MCF 10A (cell line): Measurements from ENCODE around the gene NAGK. TPM values are rescaled to one million over a fixed set of nuclear protein-coding genes. Genes with fewer than 3 reads are reported as not detected.

Experiments used
- BruUV-seq: library from RNA; stranded (reverse); fragments of 400-500 nt; replicated peaks from 2 replicates; lab custom pipeline; 2021; lab: Mats Ljungman, UMichigan
- CTCF ChIA-PET: fragments of 300-600 bp; sonication (Branson Sonifier 250); formaldehyde crosslinking; extraction: SDS; loops from one replicate; lab custom pipeline; 2021; ENCODE audit warnings: antibody characterized with exemption, inconsistent platforms; lab: Yijun Ruan, JAX
- POLR2A ChIA-PET: fragments of 300-600, 350-650 bp; sonication (Branson Sonifier 250); formaldehyde crosslinking; extraction: SDS; loops from one replicate; lab custom pipeline; 2020; ENCODE audit warnings: antibody characterized with exemption, inconsistent platforms; lab: Yijun Ruan, JAX
- DNase-seq: peaks from one replicate; pipeline ENCODE4 v3.0.0-alpha.2; 2018; ENCODE audit not compliant: unreplicated experiment
- H3K27ac Mint-ChIP-seq: one replicate; pipeline ENCODE4 v1.8.0; 2022; ENCODE audit warnings: mild to moderate bottlenecking, low read depth, mixed read lengths; ENCODE audit not compliant: unreplicated experiment
- H3K27me3 Mint-ChIP-seq: one replicate; pipeline ENCODE4 v1.8.0; 2022; ENCODE audit warnings: mixed read lengths; ENCODE audit not compliant: insufficient read depth, unreplicated experiment
- H3K36me3 Mint-ChIP-seq: one replicate; pipeline ENCODE4 v1.8.0; 2022; ENCODE audit warnings: mild to moderate bottlenecking, moderate library complexity, mixed read lengths; ENCODE audit not compliant: insufficient read depth, unreplicated experiment
- H3K4me1 Mint-ChIP-seq: one replicate; pipeline ENCODE4 v1.8.0; 2022; ENCODE audit warnings: mixed read lengths; ENCODE audit not compliant: insufficient read depth, unreplicated experiment
- H3K4me3 Mint-ChIP-seq: one replicate; pipeline ENCODE4 v1.8.0; 2022; ENCODE audit warnings: mild to moderate bottlenecking, moderate library complexity, mixed read lengths; ENCODE audit not compliant: unreplicated experiment
- H3K9me3 Mint-ChIP-seq: one replicate; pipeline ENCODE4 v1.8.0; 2022; ENCODE audit warnings: mixed read lengths; ENCODE audit not compliant: unreplicated experiment
- CTCF ChIP-seq: fragments of 200-600 bp; IDR thresholded peaks from one replicate; pipeline ENCODE4 v1.8.0; 2022; ENCODE audit warnings: antibody characterized with exemption, mild to moderate bottlenecking; ENCODE audit not compliant: unreplicated experiment
- intact Hi-C: fragments of 100-400 bp; cut with micrococcal nuclease; formaldehyde crosslinking; loops from 2 replicates; pipeline ENCODE4 v1.14.1; 2022
- total RNA-seq: library from RNA; stranded (reverse); gene quantifications from 2 replicates; pipeline ENCODE4 v1.2.3, GENCODE V29; 2022

NAGK gene
- total RNA-seq, 1 experiment from 2014 or later, result 30.9 TPM

GRCh38 chr2:71070294-71071093 lies 2.0 kb downstream of the NAGK start:
- no TSS peak for BruUV-seq
- H3K4me1 Mint-ChIP-seq, result peaks cover 22% of the 10 kb centered on the region
- ChIA-PET CTCF (interaction anchor here (0.6 to 2.5 kb wide), 8 partner anchors 10 to 79 kb away, joined by 3 to 11 read pairs (median 4); no protein-coding TSS in a partner anchor), POLR2A (interaction anchor here (0.9 to 3.9 kb wide), 4 partner anchors 44 to 262 kb away, joined by 4 to 123 read pairs (median 16); partner anchors contain the start of genes MCEE, MPHOSPH10 and ZNF638)
- DNase-seq, result peak; percentile 31
- peaks cover 29% of the 10 kb centered on the region for H3K36me3 Mint-ChIP-seq
- H3K27ac Mint-ChIP-seq, result no peak overlapping the region
- TF ChIP-seq CTCF, result no peak
- H3K9me3 Mint-ChIP-seq, result no peaks in the 10 kb centered on the region
- no peaks in the 10 kb centered on the region for H3K27me3 Mint-ChIP-seq
- intact Hi-C loops, result no loop called here
- no peak overlapping the region for H3K4me3 Mint-ChIP-seq

- H3K4me3 Mint-ChIP-seq, result no peak overlapping the region
- H3K4me1 Mint-ChIP-seq, result peaks cover 22% of the 10 kb centered on the region
- BruUV-seq, result no TSS peak
- H3K27me3 Mint-ChIP-seq, result no peaks in the 10 kb centered on the region
- POLR2A ChIA-PET, result interaction anchor here (2.9 kb wide), 1 partner anchor 59 kb away, joined by 11 read pairs; the partner anchor contains the start of genes MCEE and MPHOSPH10
- no peak for DNase-seq
- TF ChIP-seq CTCF, result no peak
- intact Hi-C loops, result no loop called here
- H3K36me3 Mint-ChIP-seq, result peaks cover 35% of the 10 kb centered on the region
- H3K9me3 Mint-ChIP-seq, result no peaks in the 10 kb centered on the region
- CTCF ChIA-PET, result interaction anchor here (0.5 to 2.5 kb wide), 6 partner anchors 26 to 149 kb away, joined by 4 to 11 read pairs (median 4); no protein-coding TSS in a partner anchor
- no peak overlapping the region for H3K27ac Mint-ChIP-seq
Observed at GRCh38 chr2:71071681-71072398, 3.4 kb downstream of the NAGK start.

GRCh38 chr2:71072492-71072891 lies 4.0 kb downstream of the NAGK start:
- H3K9me3 Mint-ChIP-seq, result no peaks in the 10 kb centered on the region
- no peaks in the 10 kb centered on the region for H3K27me3 Mint-ChIP-seq
- no TSS peak for BruUV-seq
- CTCF ChIA-PET, result interaction anchor here (1.1 to 2.5 kb wide), 2 partner anchors 29 to 73 kb away, joined by 4 to 11 read pairs; no protein-coding TSS in a partner anchor
- peaks cover 35% of the 10 kb centered on the region for H3K36me3 Mint-ChIP-seq
- peaks cover 22% of the 10 kb centered on the region for H3K4me1 Mint-ChIP-seq
- no peak overlapping the region for H3K4me3 Mint-ChIP-seq
- H3K27ac Mint-ChIP-seq, result no peak overlapping the region
- intact Hi-C loops, result no loop called here
- POLR2A ChIA-PET, result interaction anchor here (2.9 kb wide), 1 partner anchor 58 kb away, joined by 11 read pairs; the partner anchor contains the start of genes MCEE and MPHOSPH10
- no peak for DNase-seq
- TF ChIP-seq CTCF, result no peak

GRCh38 chr2:71073475-71073874 lies 5.0 kb downstream of the NAGK start:
- peaks cover 28% of the 10 kb centered on the region for H3K36me3 Mint-ChIP-seq
- H3K4me3 Mint-ChIP-seq, result no peak overlapping the region
- peaks cover 22% of the 10 kb centered on the region for H3K4me1 Mint-ChIP-seq
- H3K9me3 Mint-ChIP-seq, result no peaks in the 10 kb centered on the region
- ChIA-PET CTCF (interaction anchor here (1.1 kb wide), 1 partner anchor 74 kb away, joined by 4 read pairs; no protein-coding TSS in a partner anchor), POLR2A (no interaction called here)
- TF ChIP-seq CTCF, result no peak
- H3K27me3 Mint-ChIP-seq, result no peaks in the 10 kb centered on the region
- no peak for DNase-seq
- peak overlapping the region; percentile 64 for H3K27ac Mint-ChIP-seq
- no TSS peak for BruUV-seq
- intact Hi-C loops, result no loop called here
